Measurements from ENCODE around the gene DNAL1.

- TF ChIP-seq CTCF (IDR thresholded peaks at IDR 0.05) (no peak), EP300 (IDR thresholded peaks at IDR 0.05; ENCODE audit: borderline replicate concordance in 1 of 2, low read depth in 1 of 2, low read length in 1 of 2) (no peak), TAF1 (IDR thresholded peaks at IDR 0.05; ENCODE audit: borderline replicate concordance, low read depth, low read length) (no peak), FOXM1 (IDR thresholded peaks at IDR 0.05; ENCODE audit: low read depth) (no peak), POLR2AphosphoS5 (IDR thresholded peaks at IDR 0.05; ENCODE audit: low read depth, low read length) (no peak), RCOR1 (IDR thresholded peaks at IDR 0.05; ENCODE audit: low read length) (no peak), RFX5 (IDR thresholded peaks at IDR 0.05; ENCODE audit: low read length) (no peak), RAD21 (IDR thresholded peaks at IDR 0.05; ENCODE audit: low read length) (no peak), MAX (IDR thresholded peaks at IDR 0.05; ENCODE audit: low read depth) (no peak)
Measured at GRCh38 chr14:73630009-73630780, 14.6 kb upstream of the DNAL1 start.
